Measurements from ENCODE around the gene KRTAP10-8. TPM values are rescaled to one million over a fixed set of nuclear protein-coding genes. Genes with fewer than 3 reads are reported as not detected.

KRTAP10-8 gene
- total RNA-seq, 3 donors from 2014 or later: not detected

Other genes starting within 250 kb of the KRTAP10-8 start
- 10 to 100 TPM in 1 of 3 donors, 1 to 10 TPM in 2; 2.1 to 17.9 (median 2.7) TPM for gene LRRC3, start 156.6 kb upstream of the KRTAP10-8 start, total RNA-seq
- gene KRTAP10-1, start 71.9 kb upstream of the KRTAP10-8 start, total RNA-seq: not detected
- gene KRTAP10-2, start 60.6 kb upstream of the KRTAP10-8 start, total RNA-seq: not detected
- gene KRTAP10-3, start 53.3 kb upstream of the KRTAP10-8 start, total RNA-seq: not detected
- not detected for gene KRTAP10-4, start 38.4 kb upstream of the KRTAP10-8 start, total RNA-seq
- not detected for gene KRTAP10-5, start 31.5 kb upstream of the KRTAP10-8 start, total RNA-seq
- gene KRTAP10-6, start 19.6 kb upstream of the KRTAP10-8 start, total RNA-seq: not detected
- gene KRTAP10-7, start 11.5 kb upstream of the KRTAP10-8 start, total RNA-seq: not detected
- not detected for gene KRTAP10-9, start 15.0 kb downstream of the KRTAP10-8 start, total RNA-seq
- gene KRTAP10-10, start 25.3 kb downstream of the KRTAP10-8 start, total RNA-seq: not detected
- not detected for gene KRTAP10-11, start 34.3 kb downstream of the KRTAP10-8 start, total RNA-seq
- not detected for gene KRTAP12-4, start 42.6 kb downstream of the KRTAP10-8 start, total RNA-seq
- not detected for gene KRTAP12-3, start 45.9 kb downstream of the KRTAP10-8 start, total RNA-seq
- gene KRTAP12-2, start 54.8 kb downstream of the KRTAP10-8 start, total RNA-seq: not detected
- gene KRTAP12-1, start 70.1 kb downstream of the KRTAP10-8 start, total RNA-seq: not detected
- gene KRTAP10-12, start 85.1 kb downstream of the KRTAP10-8 start, total RNA-seq: not detected
- under 1 TPM in 1 of 3 donors, not detected in 2; 0.28 TPM for gene TSPEAR, start 99.5 kb downstream of the KRTAP10-8 start, total RNA-seq
- 10 to 100 TPM; 64.2 to 85.4 (median 66.8) TPM for gene UBE2G2, start 189.7 kb downstream of the KRTAP10-8 start, total RNA-seq
- 10 to 100 TPM; 68.9 to 76.9 (median 69.4) TPM for gene SUMO3, start 206.0 kb downstream of the KRTAP10-8 start, total RNA-seq